ENCODE results near the gene PLA2G10. TPM values are rescaled to one million over a fixed set of nuclear protein-coding genes. Genes with fewer than 3 reads are reported as not detected.
"Not testable (repeated sequence)": the region's sequence is repeated elsewhere in the genome, so short reads cannot be mapped to it uniquely, and the experiment has no call there.

Gene PLA2G10
- total and polyA plus RNA-seq, 7 donors, result not detected

- Histone ChIP-seq H3K36me3 (ENCODE audit: insufficient read depth in 1 of 2, low read depth in 1 of 2) (peaks cover 11 to 99% of the 10 kb centered on the region in 2 donors), H3K4me3 (no peak overlapping the region), H3K27ac (no peak overlapping the region), H3K9me3 (no peaks in the 10 kb centered on the region), H3K27me3 (ENCODE audit: insufficient read depth in 3 of 3, low read length in 2 of 3) (no peaks in the 10 kb centered on the region), H3K4me1 (no peaks in the 10 kb centered on the region)
- no peak for ATAC-seq
- intact Hi-C loops (cut with DNase I), result no loop called here
- no peak for TF ChIP-seq CTCF (IDR thresholded peaks at IDR 0.05)
- no peak for DNase-seq
- WGBS, 3 donors, result 94 to 95% (median 95%) methylated on average over 10 of the region's 10 CpGs
Observed at GRCh38 chr16:14649816-14650215, 44.3 kb downstream of the PLA2G10 start.

GRCh38 chr16:14641926-14642325 is 52.2 kb downstream of the PLA2G10 start:
- Histone ChIP-seq H3K36me3 (ENCODE audit: insufficient read depth in 1 of 2, low read depth in 1 of 2) (peaks cover 3 to 41% of the 10 kb centered on the region in 2 donors), H3K27ac (no peak overlapping the region), H3K4me1 (peaks cover 4% of the 10 kb centered on the region), H3K4me3 (no peak overlapping the region), H3K9me3 (no peaks in the 10 kb centered on the region), H3K27me3 (ENCODE audit: insufficient read depth in 3 of 3, low read length in 2 of 3) (no peaks in the 10 kb centered on the region)
- DNase-seq, result no peak
- WGBS, 3 donors, result 94 to 96% (median 95%) methylated on average over 7 of the region's 7 CpGs
- intact Hi-C loops (cut with DNase I), result no loop called here
- no peak for ATAC-seq
- TF ChIP-seq CTCF (IDR thresholded peaks at IDR 0.05), result no peak

- WGBS, 3 donors, result 91 to 99% (median 96%) methylated on average over 7 to 8 of the region's 8 CpGs
- Histone ChIP-seq H3K27me3 (ENCODE audit: insufficient read depth in 3 of 3, low read length in 2 of 3) (no peaks in the 10 kb centered on the region), H3K27ac (no peak overlapping the region), H3K4me3 (no peak overlapping the region), H3K9me3 (no peaks in the 10 kb centered on the region), H3K36me3 (ENCODE audit: insufficient read depth in 1 of 2, low read depth in 1 of 2) (peaks cover 3 to 33% of the 10 kb centered on the region in 2 donors), H3K4me1 (peaks cover 9% of the 10 kb centered on the region)
- ATAC-seq (no peak), DNase-seq (no peak)
- TF ChIP-seq CTCF (IDR thresholded peaks at IDR 0.05), result no peak
- intact Hi-C loops (cut with DNase I), result no loop called here
Observed at GRCh38 chr16:14641206-14641605, 52.9 kb downstream of the PLA2G10 start.

- no peak for TF ChIP-seq CTCF (IDR thresholded peaks at IDR 0.05)
- ATAC-seq (no peak), DNase-seq (no peak)
- Histone ChIP-seq H3K27me3 (ENCODE audit: insufficient read depth in 3 of 3, low read length in 2 of 3) (no peaks in the 10 kb centered on the region), H3K36me3 (ENCODE audit: insufficient read depth in 1 of 2, low read depth in 1 of 2) (peaks cover 3 to 27% of the 10 kb centered on the region in 2 donors), H3K4me3 (no peak overlapping the region), H3K4me1 (peaks cover 15% of the 10 kb centered on the region), H3K9me3 (no peaks in the 10 kb centered on the region), H3K27ac (no peak overlapping the region)
- intact Hi-C loops (cut with DNase I), result no loop called here
- 89 to 94% (median 91%) methylated on average over 10 of the region's 10 CpGs for WGBS, 3 donors
Observed at GRCh38 chr16:14640538-14640937, 53.6 kb downstream of the PLA2G10 start.

DNA sequence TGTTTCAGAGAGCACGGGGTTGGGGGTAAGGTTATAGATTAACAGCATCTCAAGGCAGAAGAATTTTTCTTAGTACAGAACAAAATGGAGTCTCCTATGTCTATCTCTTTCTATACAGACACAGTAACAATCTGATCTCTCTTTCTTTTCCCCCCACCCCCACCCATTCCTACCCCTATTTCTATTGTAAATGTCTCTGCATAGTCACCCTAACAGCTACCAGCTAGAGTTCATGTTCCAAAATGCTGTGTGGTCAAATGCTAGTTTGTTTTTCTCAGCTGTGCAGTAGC is 57.2 kb downstream of the PLA2G10 start:
- DNase-seq; H3K27me3 ChIP-seq (ENCODE audit: insufficient read depth in 3 of 3, low read length in 2 of 3); intact Hi-C loops (cut with DNase I); H3K4me3 ChIP-seq; H3K36me3 ChIP-seq (ENCODE audit: insufficient read depth in 1 of 2, low read depth in 1 of 2); H3K9me3 ChIP-seq; H3K27ac ChIP-seq; ATAC-seq: not testable (repeated sequence)
- H3K4me1 ChIP-seq, result peaks cover 38% of the 10 kb centered on the region
- 24 to 42% (median 25%) methylated on average over 1 of the region's 1 CpG for WGBS, 3 donors

GRCh38 chr16:14636179-14636950 is 57.7 kb downstream of the PLA2G10 start:
- intact Hi-C loops (cut with DNase I); ATAC-seq; DNase-seq; H3K27ac ChIP-seq; H3K36me3 ChIP-seq (ENCODE audit: insufficient read depth in 1 of 2, low read depth in 1 of 2); H3K4me3 ChIP-seq; H3K9me3 ChIP-seq; H3K27me3 ChIP-seq (ENCODE audit: insufficient read depth in 3 of 3, low read length in 2 of 3): not testable (repeated sequence)
- peaks cover 43% of the 10 kb centered on the region for H3K4me1 ChIP-seq
- WGBS, 3 donors, result 41 to 51% (median 44%) methylated on average over 17 of the region's 17 CpGs

Data from psoas muscle (tissue), 8 donors.